Mammary epithelial cell (primary cell): Measurements from ENCODE around the gene SPOCD1.

Experiments used
- CTCF ChIP-seq, 2 donors: IDR thresholded peaks in 1 of 2; conservative IDR thresholded peaks in 1 of 2; 2 replicates each; pipeline ENCODE4 v1.5.1; 2011 to 2012; ENCODE audit warnings: inconsistent platforms in 2 of 2, low read length in 2 of 2, mild to moderate bottlenecking in 2 of 2, control low read depth in 1 of 2, low read depth in 1 of 2; ENCODE audit not compliant: insufficient read depth in 1 of 2; ENCODE audit errors: extremely low read depth in 1 of 2
- EZH2 ChIP-seq: IDR thresholded peaks from 2 replicates; pipeline ENCODE4 v1.6.1; 2012; ENCODE audit warnings: low read length, inconsistent platforms, borderline replicate concordance

GRCh38 chr1:31815307-31815645 lies 546 bp downstream of the SPOCD1 start:
- TF ChIP-seq CTCF (conservative IDR thresholded peaks at IDR 0.05 in 1 of 2, IDR thresholded peaks at IDR 0.05 in 1 of 2; ENCODE audit: extremely low read depth in 1 of 2, insufficient read depth in 1 of 2, low read depth in 1 of 2, low read length in 2 of 2) (no peak), EZH2 (no peak)
